ENCODE results near the gene CD1C. TPM values are rescaled to one million over a fixed set of nuclear protein-coding genes. Genes with fewer than 3 reads are reported as not detected.

Gene CD1C
- total and polyA plus RNA-seq, 2 donors (not counting 3 experiments of a cell fraction or from before 2014, with no cell fraction given) = not detected

- H3K9me3 ChIP-seq (replicated peaks; ENCODE audit: control insufficient read depth, insufficient read depth, low read length) = no peaks in the 10 kb centered on the region
- no peak overlapping the region for H3K9ac ChIP-seq (replicated peaks; ENCODE audit: extremely low read depth, insufficient read depth, low read length)
- intact Hi-C loops (cut with micrococcal nuclease) (no loop called here), dilution Hi-C loops (cut with MboI; ENCODE audit: extremely low pct_ligation_motif_present, low sequenced_read_pairs) (no loop called here)
- no peak overlapping the region for H3K27ac ChIP-seq (ENCODE audit: insufficient read depth, low read depth, low read length)
- POLR2A ChIA-PET = no interaction called here
- TF ChIP-seq FOS (IDR thresholded peaks at IDR 0.05; ENCODE audit: borderline replicate concordance, insufficient read depth, low read length) (no peak), EZH2 (IDR thresholded peaks at IDR 0.05; ENCODE audit: borderline replicate concordance, low read depth, low read length, severe bottlenecking) (no peak), GATA2 (IDR thresholded peaks at IDR 0.05; ENCODE audit: insufficient read depth, insufficient read length, low read depth, low read length) (no peak), MYC (IDR thresholded peaks at IDR 0.05; ENCODE audit: low read depth, low read length) (no peak), POLR2A (IDR thresholded peaks at IDR 0.05; ENCODE audit: low read depth, low read length) (no peak), POLR2AphosphoS5 (IDR thresholded peaks at IDR 0.05; ENCODE audit: insufficient read depth, low read depth, low read length) (no peak), CTCF (IDR thresholded peaks at IDR 0.05; ENCODE audit: extremely low read depth in 1 of 2, insufficient read depth in 1 of 2, low read depth in 1 of 2, low read length in 2 of 2) (no peak), JUN (IDR thresholded peaks at IDR 0.05; ENCODE audit: borderline replicate concordance, insufficient read depth, insufficient read length, low read depth) (no peak), MAX (IDR thresholded peaks at IDR 0.05; ENCODE audit: insufficient read depth, insufficient read length) (no peak)
- FAIRE-seq (no peak), DNase-seq (ENCODE audit: low read depth, low spot score) (no peak)
- no peaks in the 10 kb centered on the region for H3K36me3 ChIP-seq (ENCODE audit: control insufficient read depth in 2 of 2, extremely low read depth in 1 of 2, insufficient read depth in 2 of 2, low read length in 2 of 2)
- CTCF ChIA-PET = no interaction called here
- H2AFZ ChIP-seq (ENCODE audit: low read depth, low read length) = no peak overlapping the region
- H3K79me2 ChIP-seq (ENCODE audit: control insufficient read depth, insufficient read depth, low read length) = no peaks in the 10 kb centered on the region
- H3K27me3 ChIP-seq (ENCODE audit: control insufficient read depth in 2 of 2, insufficient read depth in 2 of 2, low read length in 2 of 2) = no peaks in the 10 kb centered on the region
- no peak overlapping the region for H3K4me3 ChIP-seq (replicated peaks in 1 of 3; ENCODE audit: insufficient read depth in 1 of 3, low read depth in 1 of 3, low read length in 3 of 3)
- no peak overlapping the region for H3K4me2 ChIP-seq (ENCODE audit: insufficient read depth, low read length)
- no TSS peak for BruUV-seq (replicated peaks)
- H3K4me1 ChIP-seq (ENCODE audit: control insufficient read depth, extremely low read depth, insufficient read depth, low read length) = no peaks in the 10 kb centered on the region
- H4K20me1 ChIP-seq (replicated peaks; ENCODE audit: control insufficient read depth, extremely low read depth, insufficient read depth, low read length) = no peaks in the 10 kb centered on the region
- no peaks in the 10 kb centered on the region for H3K9me1 ChIP-seq (replicated peaks; ENCODE audit: control insufficient read depth, extremely low read depth, insufficient read depth, low read length)
Measured at GRCh38 chr1:158327481-158327880, 37.8 kb downstream of the CD1C start.
